Kidney (tissue), 14 donors: ENCODE data around the gene TOMM20. TPM values are rescaled to one million over a fixed set of nuclear protein-coding genes. Genes with fewer than 3 reads are reported as not detected.

Experiments used
- DNase-seq, 5 donors: peaks; one replicate each; pipeline ENCODE4 v3.0.0-alpha.2; 2013 to 2020
- FAIRE-seq: peaks from 2 replicates; lab custom pipeline; 2012; peaks lifted over from hg19 to GRCh38; lab: Jason Lieb, UNC
- H3K27ac ChIP-seq, 2 donors: one replicate each; pipeline ENCODE4 v1.7.0; 2013; ENCODE audit warnings: low read depth in 2 of 2, low read length in 2 of 2, inconsistent platforms in 1 of 2
- H3K27me3 ChIP-seq: one replicate; pipeline ENCODE4 v1.7.1; 2013; ENCODE audit warnings: low read length, inconsistent platforms; ENCODE audit not compliant: control insufficient read depth, insufficient read depth
- H3K36me3 ChIP-seq, 3 donors: one replicate each; pipeline versions ENCODE4 v1.7.0 to v1.7.1; 2013; ENCODE audit warnings: low read length in 3 of 3, control low read depth in 1 of 3, inconsistent platforms in 1 of 3; ENCODE audit not compliant: insufficient read depth in 3 of 3, control insufficient read depth in 2 of 3
- H3K4me1 ChIP-seq, 3 donors: one replicate each; pipeline versions ENCODE4 v1.7.0 to v1.7.1; 2013; ENCODE audit warnings: low read length in 3 of 3, inconsistent platforms in 1 of 3, low read depth in 1 of 3; ENCODE audit not compliant: control insufficient read depth in 2 of 3, insufficient read depth in 2 of 3
- H3K4me3 ChIP-seq, 3 donors: one replicate each; pipeline versions ENCODE4 v1.7.0 to v1.8.1; 2013; ENCODE audit warnings: low read length in 3 of 3, control low read depth in 1 of 3, inconsistent platforms in 1 of 3
- H3K9ac ChIP-seq, 3 donors: one replicate each; pipeline versions ENCODE4 v1.7.0 to v1.7.1; 2013; ENCODE audit warnings: low read length in 3 of 3, control low read depth in 1 of 3, inconsistent platforms in 1 of 3
- H3K9me3 ChIP-seq, 3 donors: one replicate each; pipeline versions ENCODE4 v1.7.0 to v1.7.1; 2013; ENCODE audit warnings: low read length in 3 of 3, control low read depth in 1 of 3, inconsistent platforms in 1 of 3; ENCODE audit not compliant: control insufficient read depth in 2 of 3, insufficient read depth in 1 of 3
- CTCF ChIP-seq: IDR thresholded peaks from 3 replicates; pipeline ENCODE4 v1.5.1; 2012; ENCODE audit warnings: mild to moderate bottlenecking, moderate library complexity, borderline replicate concordance; ENCODE audit not compliant: insufficient read depth; ENCODE audit errors: extremely low read depth
- intact Hi-C: fragments of 100-400 bp; cut with DNase I; formaldehyde crosslinking; loops from one replicate; pipeline ENCODE4 v1.11.1; 2022
- polyA plus RNA-seq: library from polyadenylated mRNA; stranded (reverse); fragments of 350-450 nt; fragmentation: Illumina TruSeq; extraction: RNeasy Lipid Tissue Mini Kit (QIAGEN cat#74804); gene quantifications from one replicate; pipeline ENCODE4 v1.2.3, GENCODE V29; 2014; ENCODE audit warnings: low read depth, low replicate concordance; ENCODE audit not compliant: insufficient read depth
- total RNA-seq: library from RNA; stranded (reverse); fragmentation: NEBNext Ultra II Directional; extraction: Animal tissue kit (Norgen Biotek cat#: 25700); gene quantifications from one replicate; pipeline ENCODE4 v1.2.1, GENCODE V29; 2021
- donor health status: control.
- donor health status: control.
- donor health status: control.
- donor health status: control.
- donor health status: control.
- donor health status: DM: yes; HTN: yes; CAD: no.
- donor health status: Normal renal cell carcinoma (clear cell type).

TOMM20 gene
- total and polyA plus RNA-seq, 2 donors from 2014 or later = 96.4 to 102 TPM

- FAIRE-seq (no peak), DNase-seq (no peak)
- Histone ChIP-seq H3K9me3 (no peaks in the 10 kb centered on the region), H3K4me1 (no peaks in the 10 kb centered on the region), H3K4me3 (no peak overlapping the region), H3K36me3 (peaks cover 8 to 24% (median 17%) of the 10 kb centered on the region in 3 donors), H3K27me3 (no peaks in the 10 kb centered on the region), H3K27ac (no peak overlapping the region), H3K9ac (no peak overlapping the region)
- intact Hi-C loops = no loop called here
- no peak for TF ChIP-seq CTCF
Measured at GRCh38 chr1:235151033-235151432, 22.4 kb upstream of the TOMM20 start.

DNA sequence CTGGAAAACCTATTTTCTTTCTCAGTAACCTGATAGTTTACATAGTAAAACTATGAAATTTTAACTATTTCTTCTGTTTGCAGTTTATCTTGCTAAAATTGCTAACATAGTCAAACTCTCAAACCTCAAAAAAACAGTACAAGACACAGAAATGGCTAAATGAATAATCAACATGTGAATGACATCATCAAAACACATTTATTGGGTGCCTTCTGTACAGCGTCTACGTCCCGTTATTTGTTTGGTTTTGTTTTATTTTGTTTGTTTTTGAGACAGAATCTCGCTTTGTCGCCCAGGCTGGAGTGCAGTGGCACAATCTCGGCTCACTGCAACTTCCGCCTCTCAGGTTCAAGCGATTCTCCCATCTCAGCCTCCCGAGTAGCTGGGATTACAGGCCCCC is 21.2 kb upstream of the TOMM20 start:
- H3K9ac ChIP-seq = no peak overlapping the region
- no peak for DNase-seq
- H3K4me1 ChIP-seq = no peaks in the 10 kb centered on the region
- H3K9me3 ChIP-seq = no peaks in the 10 kb centered on the region
- H3K4me3 ChIP-seq = no peak overlapping the region
- H3K27ac ChIP-seq = no peak overlapping the region
- intact Hi-C loops = no loop called here
- TF ChIP-seq CTCF = no peak
- H3K36me3 ChIP-seq = peaks cover 7 to 30% (median 17%) of the 10 kb centered on the region in 3 donors
- no peaks in the 10 kb centered on the region for H3K27me3 ChIP-seq
- no peak for FAIRE-seq

GRCh38 chr1:235147269-235147668 is 18.6 kb upstream of the TOMM20 start:
- H3K4me1 ChIP-seq = no peaks in the 10 kb centered on the region
- H3K27ac ChIP-seq = no peak overlapping the region
- no peak for FAIRE-seq
- DNase-seq = no peak
- H3K9me3 ChIP-seq = no peaks in the 10 kb centered on the region
- no peaks in the 10 kb centered on the region for H3K27me3 ChIP-seq
- no peak overlapping the region for H3K4me3 ChIP-seq
- H3K36me3 ChIP-seq = peaks cover 5 to 39% (median 19%) of the 10 kb centered on the region in 3 donors
- TF ChIP-seq CTCF = no peak
- intact Hi-C loops = no loop called here
- H3K9ac ChIP-seq = no peak overlapping the region

GRCh38 chr1:235145639-235146038 is 17.0 kb upstream of the TOMM20 start:
- no peaks in the 10 kb centered on the region for H3K4me1 ChIP-seq
- no peaks in the 10 kb centered on the region for H3K27me3 ChIP-seq
- H3K27ac ChIP-seq = no peak overlapping the region
- no peak overlapping the region for H3K4me3 ChIP-seq
- H3K9ac ChIP-seq = no peak overlapping the region
- DNase-seq = no peak
- no peaks in the 10 kb centered on the region for H3K9me3 ChIP-seq
- no peak for TF ChIP-seq CTCF
- H3K36me3 ChIP-seq = peaks cover 5 to 28% (median 11%) of the 10 kb centered on the region in 3 donors
- FAIRE-seq = no peak
- intact Hi-C loops = no loop called here
